IMR-90 (cell line): ENCODE data around the gene BTBD10. TPM values are rescaled to one million over a fixed set of nuclear protein-coding genes. Genes with fewer than 3 reads are reported as not detected.

ENCODE experiments used
- ATAC-seq: fragments of 200-7000 bp; cut with Tn5 transposase; 2 replicates; pipeline ENCODE4 v1.9.1; 2020; ENCODE audit warnings: low read depth, mild to moderate bottlenecking, moderate library complexity
- BruUV-seq: library from RNA; stranded (reverse); fragments of 400-500 nt; replicated peaks from 2 replicates; lab custom pipeline; 2021; lab: Mats Ljungman, UMichigan
- CTCF ChIA-PET: fragments of 300-600 bp; formaldehyde crosslinking; extraction: SDS; loops from one replicate; lab custom pipeline; 2021; ENCODE audit warnings: antibody characterized with exemption; lab: Yijun Ruan, JAX
- POLR2A ChIA-PET: fragments of 300-600 bp; sonication (Branson Sonifier 250); formaldehyde crosslinking; loops from one replicate; lab custom pipeline; 2022; ENCODE audit warnings: antibody characterized with exemption; ENCODE audit not compliant: unreplicated experiment; lab: Charles Lee
- DNase-seq: peaks from one replicate; pipeline ENCODE4 v3.0.0; 2013
- H2AFZ ChIP-seq: replicated peaks from 2 replicates; pipeline ENCODE3; 2013; ENCODE audit warnings: low read length, mild to moderate bottlenecking; ENCODE audit not compliant: poor library complexity
- H2AK5ac ChIP-seq: 2 replicates; pipeline ENCODE4 v1.6.1; 2013; ENCODE audit warnings: low read depth, low read length, inconsistent platforms
- H2AK9ac ChIP-seq: replicated peaks from 2 replicates; pipeline ENCODE3; 2013; ENCODE audit warnings: mild to moderate bottlenecking, low read depth, low read length, moderate library complexity; ENCODE audit not compliant: poor library complexity
- H2BK120ac ChIP-seq: 2 replicates; pipeline ENCODE4 v1.6.1; 2013; ENCODE audit warnings: low read depth, low read length, inconsistent platforms
- H2BK15ac ChIP-seq: 3 replicates; pipeline ENCODE4 v1.6.1; 2013; ENCODE audit warnings: low read depth, low read length, inconsistent platforms
- H2BK20ac ChIP-seq: 2 replicates; pipeline ENCODE4 v1.6.1; 2013; ENCODE audit warnings: low read depth, mild to moderate bottlenecking, inconsistent platforms, low read length, moderate library complexity
- H2BK5ac ChIP-seq: 2 replicates; pipeline ENCODE4 v1.6.1; 2013; ENCODE audit warnings: mild to moderate bottlenecking, low read depth, low read length, inconsistent platforms; ENCODE audit not compliant: poor library complexity, severe bottlenecking
- H3K14ac ChIP-seq: replicated peaks from 2 replicates; pipeline ENCODE4 v1.6.1; 2013; ENCODE audit warnings: low read depth, low read length, inconsistent platforms
- H3K18ac ChIP-seq: 2 replicates; pipeline ENCODE4 v1.6.1; 2013; ENCODE audit warnings: low read depth, low read length, control low read depth
- H3K23ac ChIP-seq: 2 replicates; pipeline ENCODE4 v1.6.1; 2013; ENCODE audit warnings: low read depth, low read length, inconsistent platforms
- H3K27ac ChIP-seq: 2 replicates; pipeline ENCODE4 v1.5.1; 2013; ENCODE audit warnings: mild to moderate bottlenecking, control low read depth, low read length; ENCODE audit not compliant: insufficient read depth
- H3K27me3 ChIP-seq: 2 replicates; pipeline ENCODE4 v1.6.1; 2013; ENCODE audit warnings: low read length; ENCODE audit not compliant: control insufficient read depth, insufficient read depth
- H3K36me3 ChIP-seq: 2 replicates; pipeline ENCODE4 v1.6.1; 2013; ENCODE audit warnings: low read length, mixed read lengths; ENCODE audit not compliant: control insufficient read depth, insufficient read depth
- H3K4ac ChIP-seq: 2 replicates; pipeline ENCODE4 v1.6.1; 2013; ENCODE audit warnings: low read depth, low read length, inconsistent platforms
- H3K4me1 ChIP-seq: 2 replicates; pipeline ENCODE4 v1.6.1; 2013; ENCODE audit warnings: low read length, mixed read lengths; ENCODE audit not compliant: control insufficient read depth, insufficient read depth
- H3K4me2 ChIP-seq: 2 replicates; pipeline ENCODE4 v1.6.1; 2013; ENCODE audit warnings: low read depth, mild to moderate bottlenecking, control low read depth, low read length, moderate library complexity
- H3K4me3 ChIP-seq: 2 replicates; pipeline ENCODE4 v1.5.1; 2013; ENCODE audit warnings: low read depth, mild to moderate bottlenecking, control low read depth, low read length, moderate library complexity; ENCODE audit not compliant: insufficient read depth
- H3K56ac ChIP-seq: 2 replicates; pipeline ENCODE4 v1.6.1; 2013; ENCODE audit warnings: low read length, inconsistent platforms; ENCODE audit not compliant: insufficient read depth; ENCODE audit errors: extremely low read depth
- H3K79me1 ChIP-seq, 2 experiments: 2 replicates each; pipeline ENCODE4 v1.6.1; 2013; ENCODE audit warnings: low read length in 2 of 2, inconsistent platforms in 1 of 2, low read depth in 1 of 2
- H3K9ac ChIP-seq: 2 replicates; pipeline ENCODE4 v1.6.1; 2013; ENCODE audit warnings: low read depth, low read length, control low read depth
- H3K9me1 ChIP-seq: 2 replicates; pipeline ENCODE4 v1.6.1; 2013; ENCODE audit warnings: low read length, inconsistent platforms; ENCODE audit not compliant: insufficient read depth
- H3K9me3 ChIP-seq: 2 replicates; pipeline ENCODE4 v1.6.1; 2013; ENCODE audit warnings: low read length; ENCODE audit not compliant: control insufficient read depth, insufficient read depth
- H4K20me1 ChIP-seq: 2 replicates; pipeline ENCODE4 v1.6.1; 2013; ENCODE audit warnings: low read length, inconsistent platforms; ENCODE audit not compliant: insufficient read depth
- H4K5ac ChIP-seq: 2 replicates; pipeline ENCODE4 v1.6.1; 2013; ENCODE audit warnings: mild to moderate bottlenecking, low read depth, low read length, control low read depth
- H4K8ac ChIP-seq, 2 experiments: 2 replicates each; pipeline ENCODE4 v1.6.1; 2013; ENCODE audit warnings: low read depth in 2 of 2, low read length in 2 of 2, control low read depth in 1 of 2, inconsistent platforms in 1 of 2
- H4K91ac ChIP-seq: 2 replicates; pipeline ENCODE4 v1.6.1; 2013; ENCODE audit warnings: low read depth, low read length, inconsistent platforms; ENCODE audit not compliant: insufficient read depth
- CEBPB ChIP-seq: IDR thresholded peaks from 2 replicates; pipeline ENCODE4 v1.6.1; 2012; ENCODE audit warnings: low read depth, low read length, improper control_type of control experiment
- USF2 ChIP-seq: fragments of 150-350 bp; IDR thresholded peaks from 2 replicates; pipeline ENCODE4 v1.6.1; 2017; ENCODE audit warnings: mild to moderate bottlenecking, antibody characterized with exemption, low read length, low read depth
- WGBS, 2 experiments: methylation state at CpG; one replicate each; pipeline versions ENCODE4 v1.1.5 to v1.1.7; 2013; ENCODE audit warnings: missing lambda C conversion rate in 2 of 2; ENCODE audit not compliant: insufficient read length in 1 of 2; ENCODE audit errors: extremely low coverage in 2 of 2; 5-methylcytosine and 5-hydroxymethylcytosine counted together
- dilution Hi-C: fragments of 300-500 bp; cut with HindIII; formaldehyde crosslinking; loops from one replicate; pipeline ENCODE4 v1.14.3; 2018; ENCODE audit warnings: low sequenced_read_pairs; ENCODE audit not compliant: unreplicated experiment
- in situ Hi-C: fragments of 300-500 bp; cut with MboI; formaldehyde crosslinking; loops from 3 replicates; pipeline ENCODE4 v1.14.3; 2019; ENCODE audit warnings: low sequenced_read_pairs, inconsistent platforms, mixed read lengths
- intact Hi-C: fragments of 100-400 bp; cut with micrococcal nuclease; formaldehyde crosslinking; loops from 2 replicates; pipeline ENCODE4 v1.10.0; 2022
- polyA plus RNA-seq, 3 experiments: library from polyadenylated mRNA; depleted of rRNA; stranded (reverse); fragments of >200 nt; gene quantifications; 2 replicates each; pipeline ENCODE4 v1.2.3, GENCODE V29; 2012; ENCODE audit warnings: low replicate concordance in 1 of 3
- total RNA-seq: library from RNA; depleted of rRNA; stranded (reverse); fragments of >200 nt; gene quantifications from 2 replicates; pipeline ENCODE4 v1.2.3, GENCODE V29; 2012

BTBD10 gene
- total and polyA plus RNA-seq, 2 of the 4 experiments (the other 2 are of a cell fraction) = 32.5 to 59.9 TPM

DNA sequence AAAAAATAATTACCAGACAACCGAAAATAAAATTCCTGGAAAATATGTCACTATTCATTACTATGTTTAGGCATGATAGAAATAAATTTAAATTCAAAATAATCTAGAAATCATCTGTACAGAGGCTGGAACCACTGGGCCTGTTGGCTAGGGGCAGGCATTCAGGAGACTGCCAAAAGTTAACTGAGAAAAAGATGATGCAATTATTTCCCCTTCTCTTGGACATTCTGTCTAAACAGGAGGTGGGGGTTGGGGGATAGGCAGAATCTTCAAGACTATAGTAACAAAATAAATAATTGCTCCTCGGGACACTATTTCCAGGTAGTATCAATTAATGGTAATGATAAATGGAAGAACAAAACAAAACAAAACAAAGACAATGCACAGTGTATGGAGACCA is 14.1 kb downstream of the BTBD10 start:
- POLR2A ChIA-PET = no interaction called here
- no peak overlapping the region for H2BK5ac ChIP-seq

More for the DNA sequence above, 14.1 kb downstream of the BTBD10 start:
- H3K9me3 ChIP-seq = no peaks in the 10 kb centered on the region
- 0 out of 2 replicates have a peak, but pooled peaks cover 1% of the 10 kb centered on the region for H3K36me3 ChIP-seq
- H3K23ac ChIP-seq = no peak overlapping the region
- no peak overlapping the region for H2AK5ac ChIP-seq
- dilution Hi-C loops = no loop called here
- H3K79me1 ChIP-seq = peaks cover 17 to 42% of the 10 kb centered on the region in 2 experiments
- no peak overlapping the region for H3K27ac ChIP-seq
- no peak overlapping the region for H2AK9ac ChIP-seq
- no peak overlapping the region for H3K4me2 ChIP-seq
- no peak for TF ChIP-seq USF2
- TF ChIP-seq CEBPB = peak; percentile 82
- CTCF ChIA-PET = no interaction called here
- in situ Hi-C loops = no loop called here
- H4K5ac ChIP-seq = no peak overlapping the region
- H3K14ac ChIP-seq = no peak overlapping the region
- H3K4me3 ChIP-seq = no peak overlapping the region
- H4K91ac ChIP-seq = no peak overlapping the region
- H3K56ac ChIP-seq = no peak overlapping the region
- no peak overlapping the region for H3K9ac ChIP-seq
- peaks cover 2% of the 10 kb centered on the region for H3K4me1 ChIP-seq
- BruUV-seq = no TSS peak
- H3K27me3 ChIP-seq = no peaks in the 10 kb centered on the region
- no peak overlapping the region for H4K8ac ChIP-seq
- no peak overlapping the region for H3K18ac ChIP-seq
- no peak overlapping the region for H2BK120ac ChIP-seq
- H2AFZ ChIP-seq = no peak overlapping the region
- 0 out of 2 replicates have a peak, but pooled peaks cover 2% of the 10 kb centered on the region for H3K9me1 ChIP-seq
- peaks cover 2% of the 10 kb centered on the region; the same call in 1 of the 2 replicates for H4K20me1 ChIP-seq
- no peak overlapping the region for H2BK15ac ChIP-seq
- intact Hi-C loops = loop anchor here (1.0 kb wide), 1 partner anchor 92 kb away; no protein-coding TSS in a partner anchor
- no CpG with 5 or more reads among the region's 2 CpGs for WGBS, 2 experiments
- DNase-seq (peak; percentile 41), ATAC-seq (peak; percentile 67)
- H2BK20ac ChIP-seq = no peak overlapping the region
- no peak overlapping the region for H3K4ac ChIP-seq
